Kidney (tissue), 14 donors: Measurements from ENCODE around the gene HSPA13. TPM values are rescaled to one million over a fixed set of nuclear protein-coding genes. Genes with fewer than 3 reads are reported as not detected.

Source experiments
- DNase-seq, 5 donors: peaks; one replicate each; pipeline ENCODE4 v3.0.0-alpha.2; 2013 to 2020
- FAIRE-seq: peaks from 2 replicates; lab custom pipeline; 2012; peaks lifted over from hg19 to GRCh38; lab: Jason Lieb, UNC
- H3K27ac ChIP-seq, 2 donors: one replicate each; pipeline ENCODE4 v1.7.0; 2013; ENCODE audit warnings: low read depth in 2 of 2, low read length in 2 of 2, inconsistent platforms in 1 of 2
- H3K27me3 ChIP-seq: one replicate; pipeline ENCODE4 v1.7.1; 2013; ENCODE audit warnings: low read length, inconsistent platforms; ENCODE audit not compliant: control insufficient read depth, insufficient read depth
- H3K36me3 ChIP-seq, 3 donors: one replicate each; pipeline versions ENCODE4 v1.7.0 to v1.7.1; 2013; ENCODE audit warnings: low read length in 3 of 3, control low read depth in 1 of 3, inconsistent platforms in 1 of 3; ENCODE audit not compliant: insufficient read depth in 3 of 3, control insufficient read depth in 2 of 3
- H3K4me1 ChIP-seq, 3 donors: one replicate each; pipeline versions ENCODE4 v1.7.0 to v1.7.1; 2013; ENCODE audit warnings: low read length in 3 of 3, inconsistent platforms in 1 of 3, low read depth in 1 of 3; ENCODE audit not compliant: control insufficient read depth in 2 of 3, insufficient read depth in 2 of 3
- H3K4me3 ChIP-seq, 3 donors: one replicate each; pipeline versions ENCODE4 v1.7.0 to v1.8.1; 2013; ENCODE audit warnings: low read length in 3 of 3, control low read depth in 1 of 3, inconsistent platforms in 1 of 3
- H3K9ac ChIP-seq, 3 donors: one replicate each; pipeline versions ENCODE4 v1.7.0 to v1.7.1; 2013; ENCODE audit warnings: low read length in 3 of 3, control low read depth in 1 of 3, inconsistent platforms in 1 of 3
- H3K9me3 ChIP-seq, 3 donors: one replicate each; pipeline versions ENCODE4 v1.7.0 to v1.7.1; 2013; ENCODE audit warnings: low read length in 3 of 3, control low read depth in 1 of 3, inconsistent platforms in 1 of 3; ENCODE audit not compliant: control insufficient read depth in 2 of 3, insufficient read depth in 1 of 3
- CTCF ChIP-seq: IDR thresholded peaks from 3 replicates; pipeline ENCODE4 v1.5.1; 2012; ENCODE audit warnings: mild to moderate bottlenecking, moderate library complexity, borderline replicate concordance; ENCODE audit not compliant: insufficient read depth; ENCODE audit errors: extremely low read depth
- intact Hi-C: fragments of 100-400 bp; cut with DNase I; formaldehyde crosslinking; loops from one replicate; pipeline ENCODE4 v1.11.1; 2022
- polyA plus RNA-seq: library from polyadenylated mRNA; stranded (reverse); fragments of 350-450 nt; fragmentation: Illumina TruSeq; extraction: RNeasy Lipid Tissue Mini Kit (QIAGEN cat#74804); gene quantifications from one replicate; pipeline ENCODE4 v1.2.3, GENCODE V29; 2014; ENCODE audit warnings: low read depth, low replicate concordance; ENCODE audit not compliant: insufficient read depth
- total RNA-seq: library from RNA; stranded (reverse); fragmentation: NEBNext Ultra II Directional; extraction: Animal tissue kit (Norgen Biotek cat#: 25700); gene quantifications from one replicate; pipeline ENCODE4 v1.2.1, GENCODE V29; 2021
- donor health status: control.
- donor health status: control.
- donor health status: control.
- donor health status: control.
- donor health status: control.
- donor health status: DM: yes; HTN: yes; CAD: no.
- donor health status: Normal renal cell carcinoma (clear cell type).

The HSPA13 gene
- total and polyA plus RNA-seq, 2 donors from 2014 or later = 7.9 to 30.8 TPM

GRCh38 chr21:14405962-14406361 lies 23.0 kb upstream of the HSPA13 start:
- DNase-seq = no peak
- no peak for FAIRE-seq
- H3K27ac ChIP-seq = no peak overlapping the region
- H3K9me3 ChIP-seq = no peaks in the 10 kb centered on the region
- no peaks in the 10 kb centered on the region for H3K36me3 ChIP-seq
- TF ChIP-seq CTCF = no peak
- no peak overlapping the region for H3K9ac ChIP-seq
- no peaks in the 10 kb centered on the region for H3K4me1 ChIP-seq
- H3K27me3 ChIP-seq = no peaks in the 10 kb centered on the region
- intact Hi-C loops = no loop called here
- no peak overlapping the region for H3K4me3 ChIP-seq

DNA sequence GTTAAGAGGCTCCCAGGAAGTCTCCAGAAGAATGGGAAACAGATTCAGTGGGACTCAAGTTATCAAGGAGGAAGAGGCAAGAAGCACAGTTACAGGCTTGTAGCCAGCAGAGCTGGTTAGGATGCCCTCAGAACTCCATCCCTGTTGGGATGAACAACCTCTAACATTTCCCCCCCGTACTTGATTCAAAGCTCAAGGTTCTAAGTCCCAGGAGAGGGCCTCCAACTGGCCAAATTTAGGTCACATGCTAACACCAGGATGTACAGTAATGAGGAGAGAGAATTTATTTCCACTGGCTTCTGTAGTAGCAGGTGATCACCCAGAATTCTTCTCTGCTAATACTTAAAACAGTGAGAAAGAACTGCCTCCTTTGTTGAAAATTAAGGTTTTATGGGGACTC lies 22.3 kb upstream of the HSPA13 start:
- Histone ChIP-seq H3K9me3 (no peaks in the 10 kb centered on the region), H3K27me3 (no peaks in the 10 kb centered on the region), H3K9ac (no peak overlapping the region), H3K36me3 (no peaks in the 10 kb centered on the region), H3K27ac (no peak overlapping the region), H3K4me3 (no peak overlapping the region), H3K4me1 (no peaks in the 10 kb centered on the region)
- FAIRE-seq (no peak), DNase-seq (no peak)
- intact Hi-C loops = no loop called here
- no peak for TF ChIP-seq CTCF

- TF ChIP-seq CTCF = peak; percentile 39
- H3K4me1 ChIP-seq = no peaks in the 10 kb centered on the region
- H3K4me3 ChIP-seq = no peak overlapping the region
- H3K9me3 ChIP-seq = no peaks in the 10 kb centered on the region
- DNase-seq = peak in 2 of 5 donors; percentile 33 to 63
- H3K36me3 ChIP-seq = no peaks in the 10 kb centered on the region
- no peak overlapping the region for H3K9ac ChIP-seq
- no peak overlapping the region for H3K27ac ChIP-seq
- H3K27me3 ChIP-seq = no peaks in the 10 kb centered on the region
- FAIRE-seq = peak; percentile 38
- intact Hi-C loops = no loop called here
These were observed 20.9 kb upstream of the HSPA13 start for GRCh38 chr21:14403681-14404318.

DNA sequence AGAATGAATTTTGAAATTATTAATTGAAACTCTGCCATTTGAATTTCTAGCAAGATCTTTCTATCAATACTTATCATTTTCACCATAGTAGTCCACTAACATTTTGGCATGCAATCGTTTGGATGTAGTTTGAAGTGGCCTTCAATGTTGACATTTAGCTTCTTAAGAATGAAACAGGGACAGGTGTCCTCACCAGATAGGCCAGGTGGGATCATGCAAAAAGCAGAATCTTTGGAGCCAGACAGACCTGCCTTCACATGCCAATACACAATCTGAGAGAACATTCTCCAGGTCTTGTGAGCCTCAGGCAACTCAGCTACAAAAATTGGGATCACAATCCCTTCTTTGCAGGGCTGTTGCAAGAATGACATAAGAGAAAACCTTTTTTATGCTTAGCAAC lies 18.3 kb upstream of the HSPA13 start:
- H3K9ac ChIP-seq = no peak overlapping the region
- H3K4me1 ChIP-seq = no peaks in the 10 kb centered on the region
- H3K9me3 ChIP-seq = no peaks in the 10 kb centered on the region
- intact Hi-C loops = no loop called here
- H3K27me3 ChIP-seq = no peaks in the 10 kb centered on the region
- H3K4me3 ChIP-seq = no peak overlapping the region
- DNase-seq (no peak), FAIRE-seq (no peak)
- H3K27ac ChIP-seq = no peak overlapping the region
- H3K36me3 ChIP-seq = no peaks in the 10 kb centered on the region
- no peak for TF ChIP-seq CTCF
